Nephron progenitor cell (in vitro differentiated cells): ENCODE measurements around the gene CNTNAP2.

Source experiments
- DNase-seq: peaks from one replicate; pipeline ENCODE4 v3.0.0; 2021
- H3K27ac Mint-ChIP-seq: 2 replicates; pipeline ENCODE4 v1.8.0; 2021; ENCODE audit warnings: mild to moderate bottlenecking, moderate library complexity, mixed read lengths
- H3K27me3 Mint-ChIP-seq: 2 replicates; pipeline ENCODE4 v1.8.0; 2021; ENCODE audit warnings: mild to moderate bottlenecking, low read depth, mixed read lengths; ENCODE audit not compliant: poor library complexity
- H3K36me3 Mint-ChIP-seq: 2 replicates; pipeline ENCODE4 v1.8.0; 2021; ENCODE audit warnings: low read depth, mixed read lengths
- H3K4me1 Mint-ChIP-seq: 2 replicates; pipeline ENCODE4 v1.8.0; 2021; ENCODE audit warnings: mixed read lengths
- H3K4me3 Mint-ChIP-seq: 2 replicates; pipeline ENCODE4 v1.8.0; 2021; ENCODE audit warnings: mild to moderate bottlenecking, moderate library complexity, mixed read lengths
- H3K9me3 Mint-ChIP-seq: 2 replicates; pipeline ENCODE4 v1.8.0; 2021; ENCODE audit warnings: mild to moderate bottlenecking, moderate library complexity, mixed read lengths
- TF ChIP-seq, protein P1 (sequence below): fragments of 200-600 bp; sonication (generic); IDR thresholded peaks from 2 replicates; pipeline ENCODE4 v1.5.0; 2021; ENCODE audit warnings: antibody characterized with exemption

Gene CNTNAP2

DNA sequence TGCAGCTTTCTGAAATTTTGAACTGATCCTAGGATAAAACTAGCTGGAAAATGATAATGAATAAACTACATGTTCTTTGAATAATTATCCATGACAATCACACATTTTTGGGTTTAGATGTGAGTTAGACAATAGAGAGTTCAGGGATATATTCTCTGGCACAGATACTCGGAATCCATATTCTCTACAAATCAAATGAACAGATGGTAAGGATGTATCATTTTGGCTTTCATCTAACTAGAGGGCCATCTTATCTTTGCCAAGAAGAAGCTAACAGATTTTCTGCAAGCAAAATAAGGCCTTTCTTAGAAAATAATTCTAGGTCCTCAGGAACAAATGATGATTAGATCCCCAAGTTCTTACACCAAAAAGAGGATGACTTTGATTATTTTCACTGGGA lies 2118.1 kb downstream of the CNTNAP2 start:
- H3K27ac Mint-ChIP-seq: no peak overlapping the region
- H3K9me3 Mint-ChIP-seq: no peaks in the 10 kb centered on the region
- H3K4me1 Mint-ChIP-seq: no peaks in the 10 kb centered on the region
- DNase-seq: no peak
- H3K4me3 Mint-ChIP-seq: no peak overlapping the region
- peaks cover 3% of the 10 kb centered on the region for H3K27me3 Mint-ChIP-seq
- TF ChIP-seq, protein P1, sequence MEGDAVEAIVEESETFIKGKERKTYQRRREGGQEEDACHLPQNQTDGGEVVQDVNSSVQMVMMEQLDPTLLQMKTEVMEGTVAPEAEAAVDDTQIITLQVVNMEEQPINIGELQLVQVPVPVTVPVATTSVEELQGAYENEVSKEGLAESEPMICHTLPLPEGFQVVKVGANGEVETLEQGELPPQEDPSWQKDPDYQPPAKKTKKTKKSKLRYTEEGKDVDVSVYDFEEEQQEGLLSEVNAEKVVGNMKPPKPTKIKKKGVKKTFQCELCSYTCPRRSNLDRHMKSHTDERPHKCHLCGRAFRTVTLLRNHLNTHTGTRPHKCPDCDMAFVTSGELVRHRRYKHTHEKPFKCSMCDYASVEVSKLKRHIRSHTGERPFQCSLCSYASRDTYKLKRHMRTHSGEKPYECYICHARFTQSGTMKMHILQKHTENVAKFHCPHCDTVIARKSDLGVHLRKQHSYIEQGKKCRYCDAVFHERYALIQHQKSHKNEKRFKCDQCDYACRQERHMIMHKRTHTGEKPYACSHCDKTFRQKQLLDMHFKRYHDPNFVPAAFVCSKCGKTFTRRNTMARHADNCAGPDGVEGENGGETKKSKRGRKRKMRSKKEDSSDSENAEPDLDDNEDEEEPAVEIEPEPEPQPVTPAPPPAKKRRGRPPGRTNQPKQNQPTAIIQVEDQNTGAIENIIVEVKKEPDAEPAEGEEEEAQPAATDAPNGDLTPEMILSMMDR: no peak
- no peaks in the 10 kb centered on the region for H3K36me3 Mint-ChIP-seq

DNA sequence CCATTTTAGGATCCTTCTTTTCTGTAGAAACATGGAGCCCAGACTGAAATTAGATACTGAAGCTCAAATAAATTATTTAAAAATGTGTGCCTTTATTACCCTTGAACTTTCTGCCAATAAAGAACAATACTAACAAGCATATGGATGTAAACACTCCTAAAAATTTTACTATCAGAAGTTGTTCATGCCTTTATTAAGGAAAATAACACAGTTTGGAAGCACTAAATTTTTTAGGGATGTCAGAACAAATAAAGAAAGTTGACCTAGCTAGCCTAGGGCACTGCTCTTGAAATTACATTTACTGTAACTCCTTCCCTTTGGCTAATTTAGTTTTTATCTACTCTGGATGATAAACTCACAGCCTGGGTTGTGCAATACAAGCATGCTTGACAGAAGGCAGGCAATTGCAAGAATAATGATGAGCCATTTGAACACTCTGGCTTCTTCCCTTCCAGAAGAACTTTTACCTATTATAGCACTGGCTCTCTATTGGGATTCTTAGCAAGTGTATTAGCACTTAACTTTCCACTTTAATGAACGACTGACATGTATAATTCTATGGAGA lies 2122.2 kb downstream of the CNTNAP2 start:
- H3K9me3 Mint-ChIP-seq: no peaks in the 10 kb centered on the region
- DNase-seq: no peak
- TF ChIP-seq, protein P1: no peak
- H3K4me3 Mint-ChIP-seq: no peak overlapping the region
- H3K4me1 Mint-ChIP-seq: no peaks in the 10 kb centered on the region
- no peaks in the 10 kb centered on the region for H3K36me3 Mint-ChIP-seq
- H3K27me3 Mint-ChIP-seq: peaks cover 17% of the 10 kb centered on the region
- H3K27ac Mint-ChIP-seq: no peak overlapping the region

DNA sequence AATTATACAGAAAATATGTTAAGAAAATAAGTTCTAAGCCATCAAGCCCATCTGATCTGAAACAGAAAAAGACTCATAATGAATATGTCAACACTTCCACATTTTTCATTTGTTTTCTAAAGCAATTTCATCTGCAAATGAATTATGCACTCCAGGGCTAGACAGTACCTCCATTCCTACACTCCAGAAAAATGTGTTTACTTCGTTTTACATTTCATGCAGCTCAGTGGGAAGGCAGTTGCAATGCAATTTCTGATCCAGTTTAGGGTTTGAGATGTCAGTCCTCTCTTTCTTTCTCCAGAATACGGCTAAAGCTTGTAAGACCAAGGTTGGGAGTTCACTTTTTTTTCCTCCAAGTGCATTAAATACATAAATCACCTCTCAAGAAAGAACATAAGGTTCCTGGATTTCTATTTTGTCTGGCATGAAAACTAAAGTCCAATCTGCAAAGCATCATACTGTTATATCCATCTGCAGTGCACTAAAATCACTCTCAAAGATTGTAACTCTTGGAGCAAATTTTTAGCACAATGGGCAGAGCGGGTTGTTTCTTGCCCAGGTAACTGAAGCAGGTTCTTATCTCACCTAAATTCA lies 2125.2 kb downstream of the CNTNAP2 start:
- Mint-ChIP-seq H3K36me3 (no peaks in the 10 kb centered on the region), H3K4me1 (no peaks in the 10 kb centered on the region), H3K27me3 (peaks cover 17% of the 10 kb centered on the region), H3K9me3 (no peaks in the 10 kb centered on the region), H3K4me3 (no peak overlapping the region), H3K27ac (no peak overlapping the region)
- TF ChIP-seq, protein P1: no peak
- no peak for DNase-seq

DNA sequence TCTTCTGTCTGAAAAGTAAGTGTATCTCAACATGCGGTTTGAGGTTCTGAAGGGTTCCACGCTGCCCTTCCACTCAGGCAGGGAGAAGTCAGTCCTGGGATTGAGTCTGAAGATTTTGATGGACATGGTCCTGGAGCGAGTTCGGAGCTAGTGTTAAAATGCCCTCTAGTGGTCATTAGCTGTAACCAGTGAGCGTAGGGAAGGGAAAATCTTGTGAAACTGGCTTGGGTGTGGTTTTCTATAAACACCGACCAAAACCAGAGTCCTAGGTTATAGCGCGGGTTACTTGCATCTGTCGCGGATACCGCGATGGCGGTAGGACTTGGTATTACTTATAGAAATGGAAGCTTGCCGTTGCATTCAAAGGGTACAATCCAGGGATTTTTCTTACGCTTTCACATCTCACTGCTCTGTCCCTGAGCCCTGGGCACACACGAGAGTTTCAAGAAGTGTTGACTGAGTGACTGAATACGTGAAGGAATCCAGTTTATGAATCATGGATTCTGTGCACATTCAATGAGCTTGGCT lies 2125.8 kb downstream of the CNTNAP2 start:
- TF ChIP-seq, protein P1: peak; percentile 83
- DNase-seq: peak; percentile 26
- Mint-ChIP-seq H3K4me3 (no peak overlapping the region), H3K27me3 (peaks cover 17% of the 10 kb centered on the region), H3K4me1 (no peaks in the 10 kb centered on the region), H3K36me3 (no peaks in the 10 kb centered on the region), H3K27ac (no peak overlapping the region), H3K9me3 (no peaks in the 10 kb centered on the region)

DNA sequence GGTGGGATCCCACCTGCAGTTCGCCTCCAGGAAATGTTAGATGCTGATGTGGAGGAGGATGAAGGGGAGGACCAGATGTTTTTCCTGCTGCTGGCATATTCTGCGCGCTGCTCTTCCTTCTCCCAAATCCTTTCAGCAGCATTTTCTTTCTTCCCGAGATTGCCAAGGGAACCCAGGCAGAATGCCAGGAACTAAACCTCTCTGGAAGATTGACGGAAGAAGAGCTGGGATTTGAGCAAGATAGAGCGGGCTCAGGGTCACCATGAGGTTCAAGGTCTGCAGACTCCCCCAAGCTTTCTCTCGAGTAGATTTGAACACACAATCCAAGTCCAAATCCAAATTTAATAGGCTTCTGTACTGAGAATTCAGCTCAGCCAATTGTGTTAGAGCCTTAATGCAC lies 2128.8 kb downstream of the CNTNAP2 start:
- H3K4me3 Mint-ChIP-seq: no peak overlapping the region
- H3K4me1 Mint-ChIP-seq: no peaks in the 10 kb centered on the region
- H3K27ac Mint-ChIP-seq: no peak overlapping the region
- H3K36me3 Mint-ChIP-seq: no peaks in the 10 kb centered on the region
- no peak for DNase-seq
- peaks cover 6% of the 10 kb centered on the region for H3K9me3 Mint-ChIP-seq
- TF ChIP-seq, protein P1: no peak
- peaks cover 15% of the 10 kb centered on the region for H3K27me3 Mint-ChIP-seq

DNA sequence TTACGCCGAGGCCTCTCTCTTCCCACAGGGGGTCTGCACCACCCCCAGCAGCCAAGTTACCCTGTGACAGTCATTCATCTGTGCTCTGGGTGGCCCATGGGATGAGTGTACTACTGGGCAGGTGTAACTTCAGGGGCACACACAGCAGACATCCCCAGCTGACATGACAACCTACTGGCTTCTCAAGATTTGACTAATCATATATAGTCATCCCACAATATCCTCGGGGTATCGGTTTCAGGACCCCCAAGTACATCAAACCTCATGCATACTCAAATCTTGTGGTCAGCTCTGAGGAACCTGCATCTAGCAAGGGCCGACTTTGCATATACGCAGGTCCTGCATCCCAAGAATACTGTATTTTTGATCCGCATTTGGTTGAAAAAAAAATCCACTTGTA lies 2137.0 kb downstream of the CNTNAP2 start:
- no peak overlapping the region for H3K4me3 Mint-ChIP-seq
- peaks cover 33% of the 10 kb centered on the region for H3K9me3 Mint-ChIP-seq
- H3K4me1 Mint-ChIP-seq: no peaks in the 10 kb centered on the region
- TF ChIP-seq, protein P1: no peak
- no peak for DNase-seq
- H3K27ac Mint-ChIP-seq: no peak overlapping the region
- H3K27me3 Mint-ChIP-seq: peaks cover 3% of the 10 kb centered on the region
- peaks cover 8% of the 10 kb centered on the region for H3K36me3 Mint-ChIP-seq
